ENCODE data around the gene SLC2A9. TPM values are rescaled to one million over a fixed set of nuclear protein-coding genes. Genes with fewer than 3 reads are reported as not detected.

Gene SLC2A9
- total and polyA plus RNA-seq, 2 of the 8 experiments (the other 6 are each of a cell fraction or from before 2014, with no cell fraction given) = 0.20 to 0.26 TPM

- Histone ChIP-seq H3K9me3 (ENCODE audit: insufficient read depth in 2 of 2, low read depth in 1 of 2, low read length in 1 of 2) (no peaks in the 10 kb centered on the region), H3K79me1 (ENCODE audit: low read depth, low read length) (no peaks in the 10 kb centered on the region), H2AFZ (ENCODE audit: low read length) (no peak overlapping the region), H3K36me3 (ENCODE audit: control insufficient read depth in 2 of 4, insufficient read depth in 4 of 4, low read length in 3 of 4) (no peaks in the 10 kb centered on the region), H3K4me3 (ENCODE audit: extremely low read depth in 1 of 4, insufficient read depth in 2 of 4, low read depth in 3 of 4, low read length in 4 of 4) (no peak overlapping the region), H3K14ac (ENCODE audit: insufficient read length) (no peak overlapping the region), H3K27ac (ENCODE audit: low read depth, low read length) (no peak overlapping the region), H3K18ac (ENCODE audit: extremely low read depth, low read length) (no peak overlapping the region), H2AK5ac (ENCODE audit: low read depth, low read length) (no peak overlapping the region), H3K4me1 (replicated peaks in 1 of 4; ENCODE audit: control insufficient read depth in 3 of 4, insufficient read depth in 4 of 4, low read length in 3 of 4) (no peaks in the 10 kb centered on the region; a peak in 1 of 7 replicates), H2BK5ac (ENCODE audit: low read depth, low read length) (no peak overlapping the region), H2BK15ac (ENCODE audit: low read length) (no peak overlapping the region), H2BK20ac (ENCODE audit: low read length) (no peak overlapping the region), H3K23me2 (ENCODE audit: low read depth, low read length) (no peaks in the 10 kb centered on the region; the same call in 1 of the 2 replicates), H3K23ac (ENCODE audit: insufficient read length) (no peak overlapping the region), H3K27me3 (replicated peaks in 1 of 4; ENCODE audit: control insufficient read depth in 3 of 4, extremely low read depth in 1 of 4, insufficient read depth in 3 of 4, low read length in 3 of 4) (0 out of 7 replicates have a peak, but pooled peaks cover 0 to 1% (median 0%) of the 10 kb centered on the region in 4 experiments), H4K5ac (ENCODE audit: insufficient read length, low read depth, low read length) (no peak overlapping the region), H2BK12ac (ENCODE audit: low read depth, low read length) (no peak overlapping the region), H4K20me1 (replicated peaks in 1 of 2; ENCODE audit: control insufficient read depth in 1 of 2, insufficient read depth in 2 of 2, low read length in 2 of 2) (no peaks in the 10 kb centered on the region), H4K91ac (replicated peaks; ENCODE audit: insufficient read length, low read length) (no peak overlapping the region), H4K8ac (ENCODE audit: extremely low read depth, insufficient read depth, low read length) (no peak overlapping the region), H3K4me2 (ENCODE audit: insufficient read depth in 1 of 2, low read depth in 2 of 2, low read length in 2 of 2) (no peak overlapping the region), H2BK120ac (replicated peaks; ENCODE audit: low read depth, low read length) (no peak overlapping the region), H3K56ac (replicated peaks; ENCODE audit: insufficient read length, low read depth, low read length) (no peak overlapping the region), H3K79me2 (ENCODE audit: control insufficient read depth in 1 of 2, insufficient read depth in 2 of 2, low read length in 2 of 2) (no peaks in the 10 kb centered on the region), H3K4ac (replicated peaks; ENCODE audit: insufficient read length, low read depth, low read length) (no peak overlapping the region), H3K9ac (replicated peaks in 1 of 4; ENCODE audit: extremely low read depth in 1 of 4, low read depth in 3 of 4, low read length in 3 of 4) (no peak overlapping the region)
- WGBS, 2 experiments (ENCODE audit: extremely low coverage in 1 of 2, insufficient coverage in 1 of 2, insufficient read length in 1 of 2, insufficient replicate concordance in 2 of 2, low coverage in 1 of 2, low lambda C conversion rate in 2 of 2, missing lambda C conversion rate in 1 of 2) = 85% methylated on average over 5 of the region's 5 CpGs; no CpG with 5 or more reads in 1 of the 2 experiments
- no peak for DNase-seq (ENCODE audit: low read depth in 1 of 2, low spot score in 2 of 2)
- CTCF ChIA-PET (ENCODE audit: partially characterized antibody) = interaction anchor here (1.2 kb wide), 1 partner anchor 198 kb away, joined by 3 read pairs; no protein-coding TSS in a partner anchor
- no peak for TF ChIP-seq CTBP2 (IDR thresholded peaks at IDR 0.05; ENCODE audit: borderline replicate concordance, insufficient read depth, insufficient read length, low read length)
- no peak for TF ChIP-seq PHF8 (conservative IDR thresholded peaks at IDR 0.05; ENCODE audit: low read depth, low read length)
- TF ChIP-seq POLR2A (IDR thresholded peaks at IDR 0.05; ENCODE audit: control extremely low read depth in 1 of 2, low read depth in 2 of 2, low read length in 2 of 2) = no peak
- TF ChIP-seq TAF7 (optimal IDR thresholded peaks at IDR 0.05; ENCODE audit: borderline replicate concordance, low read depth, low read length) = no peak
- no peak for TF ChIP-seq SAP30 (IDR thresholded peaks at IDR 0.05; ENCODE audit: insufficient read depth, insufficient replicate concordance, low read length)
- TF ChIP-seq ASH2L (IDR thresholded peaks at IDR 0.05; ENCODE audit: low read length) = no peak
- TF ChIP-seq RBBP5 (IDR thresholded peaks at IDR 0.05; ENCODE audit: borderline replicate concordance, low read depth, low read length) = no peak
- no peak for TF ChIP-seq GABPA (IDR thresholded peaks at IDR 0.05; ENCODE audit: borderline replicate concordance, insufficient read depth, low read length)
- no peak for TF ChIP-seq HDAC6 (IDR thresholded peaks at IDR 0.05; ENCODE audit: low read depth, low read length)
- TF ChIP-seq RFX5 (IDR thresholded peaks at IDR 0.05; ENCODE audit: borderline replicate concordance, low read depth, low read length) = no peak
- TF ChIP-seq BCL11A (IDR thresholded peaks at IDR 0.05; ENCODE audit: low read depth in 2 of 2, low read length in 2 of 2) = no peak
- no peak for TF ChIP-seq USF2 (IDR thresholded peaks at IDR 0.05; ENCODE audit: low read length)
- FAIRE-seq = no peak
- POLR2A ChIA-PET (ENCODE audit: partially characterized antibody) = no interaction called here
Measured at GRCh38 chr4:9963328-9963727, 58.0 kb downstream of the SLC2A9 start.
